AG10803 (cell line): ENCODE data around the gene EPB41L5.
"Not testable (repeated sequence)": the region's sequence is repeated elsewhere in the genome, so short reads cannot be mapped to it uniquely, and the experiment has no call there.

Experiments
- DNase-seq: peaks from one replicate; pipeline ENCODE4 v3.0.0; 2010; ENCODE audit warnings: low read depth
- H3K4me3 ChIP-seq: 2 replicates; pipeline ENCODE4 v1.5.1; 2011; ENCODE audit warnings: mild to moderate bottlenecking, low read length, control low read depth
- CTCF ChIP-seq: conservative IDR thresholded peaks from 2 replicates; pipeline ENCODE4 v1.5.1; 2011; ENCODE audit warnings: mild to moderate bottlenecking, low read length, control low read depth, inconsistent platforms

EPB41L5 gene

GRCh38 chr2:120128216-120128615 is 115.3 kb downstream of the EPB41L5 start:
- DNase-seq, result no peak
- TF ChIP-seq CTCF, result no peak
- no peak overlapping the region for H3K4me3 ChIP-seq

DNA sequence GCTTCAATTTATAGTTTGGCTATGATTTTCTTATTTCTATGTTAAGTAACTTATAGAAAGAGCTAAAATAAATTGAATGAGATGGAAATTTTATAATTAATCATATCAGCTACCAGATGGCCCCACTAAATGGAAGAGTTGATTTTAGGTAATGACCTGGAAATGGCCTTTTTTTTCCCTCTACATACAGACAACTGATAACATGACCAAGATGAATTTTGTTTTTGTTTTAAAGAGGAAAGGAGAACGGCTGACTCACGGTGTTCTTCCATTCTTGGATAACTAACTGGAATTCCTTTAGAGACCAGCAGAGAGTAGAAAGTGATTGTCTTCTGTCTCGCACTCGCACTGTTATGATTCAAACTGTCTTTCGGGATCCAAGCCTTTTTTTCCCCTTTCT is 119.3 kb downstream of the EPB41L5 start:
- no peak overlapping the region for H3K4me3 ChIP-seq
- peak; percentile 10 for DNase-seq
- TF ChIP-seq CTCF, result no peak

GRCh38 chr2:120132691-120133090 is 119.8 kb downstream of the EPB41L5 start:
- no peak for TF ChIP-seq CTCF
- no peak overlapping the region for H3K4me3 ChIP-seq
- DNase-seq, result no peak

DNA sequence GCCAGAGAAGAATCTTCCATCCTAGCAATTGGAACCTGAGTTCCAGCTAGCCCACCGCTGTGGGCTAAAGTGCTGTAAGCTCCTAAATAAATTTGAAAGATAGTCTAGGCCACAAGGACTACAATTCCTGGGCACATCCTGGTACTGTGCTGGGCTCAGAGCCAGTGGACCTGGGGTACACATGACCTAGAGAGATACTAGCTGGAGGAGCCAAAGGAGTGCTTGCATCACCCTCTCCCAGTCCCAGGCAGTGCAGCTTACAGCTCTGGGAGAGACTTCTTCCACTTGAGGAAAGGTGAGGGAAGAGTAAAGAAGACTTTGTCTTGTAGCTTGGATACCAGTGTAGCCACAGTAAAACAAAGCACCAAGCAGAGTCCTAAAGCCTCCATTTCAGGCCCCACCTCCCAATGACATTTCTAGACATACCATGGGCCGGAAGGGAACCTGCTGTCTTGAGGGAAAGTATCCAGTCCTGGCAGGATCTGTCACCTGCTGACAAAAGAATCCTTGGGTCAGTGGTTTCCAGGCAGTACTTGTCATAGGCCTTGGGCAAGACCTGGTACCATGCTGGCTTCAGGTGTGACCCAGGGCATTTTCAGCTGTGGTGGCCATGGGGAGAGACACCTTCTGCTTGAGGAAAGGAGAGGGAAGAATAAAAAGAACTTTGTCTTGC is 120.8 kb downstream of the EPB41L5 start:
- TF ChIP-seq CTCF, result no peak
- H3K4me3 ChIP-seq, result no peak overlapping the region
- DNase-seq, result no peak

- DNase-seq, result peak; percentile 78
- H3K4me3 ChIP-seq, result no peak overlapping the region
- TF ChIP-seq CTCF, result no peak
Measured at GRCh38 chr2:120134263-120134662, 121.4 kb downstream of the EPB41L5 start.

DNA sequence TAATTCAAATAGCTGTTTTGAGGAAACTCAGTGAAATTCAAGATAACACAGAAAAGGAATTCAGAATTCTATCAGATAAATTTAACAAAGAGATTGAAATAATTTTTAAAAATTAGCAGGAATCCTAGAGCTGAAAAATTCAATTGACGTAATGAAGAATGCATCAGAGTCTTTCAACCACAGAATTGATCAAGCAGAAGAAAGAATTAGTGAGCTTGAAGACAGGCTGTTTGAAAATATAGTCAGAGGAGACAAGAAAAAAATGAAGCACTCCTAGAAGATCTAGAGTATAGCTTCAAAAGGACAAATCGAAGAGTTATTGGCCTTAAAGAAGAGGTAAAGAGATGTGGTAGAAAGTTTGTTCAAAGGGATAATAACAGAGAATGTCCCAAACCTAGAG is 122.1 kb downstream of the EPB41L5 start:
- DNase-seq, result not testable (repeated sequence)

DNA sequence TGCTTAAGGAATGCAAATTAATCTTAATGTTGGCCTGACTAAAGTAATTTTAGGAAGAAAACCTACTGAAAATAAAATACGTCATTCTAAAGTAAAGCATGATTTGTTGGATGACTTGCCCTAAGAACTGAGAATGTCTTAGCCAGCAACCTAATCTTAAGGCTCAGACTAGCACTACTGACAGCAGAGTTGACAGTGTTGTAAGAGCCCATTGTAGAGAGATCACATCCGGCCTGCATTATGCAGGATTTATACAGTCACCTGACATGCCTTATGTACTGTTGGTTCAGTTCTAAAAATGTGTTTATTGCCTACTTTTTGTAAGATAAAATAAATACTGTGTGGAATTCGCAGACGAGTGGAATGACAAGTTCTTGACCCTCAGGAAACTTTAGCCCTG is 128.0 kb downstream of the EPB41L5 start:
- no peak for DNase-seq
- no peak overlapping the region for H3K4me3 ChIP-seq
- TF ChIP-seq CTCF, result no peak

More for the DNA sequence above, 122.1 kb downstream of the EPB41L5 start:
- H3K4me3 ChIP-seq, result not testable (repeated sequence)
